Endothelial cell of hepatic sinusoid (primary cell): Measurements from ENCODE around the gene PERP.
"Not testable (repeated sequence)": the region's sequence is repeated elsewhere in the genome, so short reads cannot be mapped to it uniquely, and the experiment has no call there.

Experiments
- in situ Hi-C: cut with HindIII; loops from 2 replicates; pipeline ENCODE4 v1.10.0; 2017; ENCODE audit warnings: low sequenced_read_pairs

PERP gene

DNA sequence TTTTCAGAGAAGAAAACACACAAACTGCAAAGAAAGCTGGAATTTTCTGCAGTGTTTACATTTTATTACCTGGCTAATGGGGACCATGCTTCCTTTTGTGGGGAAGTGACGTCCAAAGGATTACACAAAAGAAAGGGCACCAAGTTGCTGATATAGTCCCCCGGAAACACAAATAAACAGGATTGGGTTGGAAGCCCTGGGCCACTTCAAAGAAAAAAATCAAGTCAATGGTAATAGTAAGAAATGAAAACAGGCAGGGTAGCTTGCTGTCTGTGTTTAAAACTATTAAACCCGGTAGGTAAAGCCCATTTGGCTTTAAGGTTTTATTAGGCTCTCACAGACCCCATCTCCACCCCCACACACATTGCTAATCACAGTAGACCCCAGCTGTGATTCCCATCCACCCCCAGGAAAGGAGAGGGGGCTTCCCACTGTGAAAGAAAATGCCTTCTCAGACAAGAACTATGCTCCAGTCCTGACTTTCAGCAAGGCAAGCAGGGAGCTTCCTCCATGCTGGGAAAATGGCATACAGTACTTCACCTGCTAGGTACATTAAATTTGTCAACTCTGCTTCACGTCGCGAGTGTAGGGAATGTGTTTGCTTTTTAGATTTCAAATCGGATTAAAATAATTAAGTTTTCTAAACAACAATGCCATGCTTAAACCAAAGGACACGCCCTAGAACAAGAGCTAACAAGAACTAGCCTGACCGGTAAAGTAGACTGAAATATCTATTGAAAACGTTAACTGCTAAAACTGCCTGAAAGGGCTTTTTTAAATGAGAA, 1.1 kb downstream of the PERP start:
- in situ Hi-C loops = no loop called here

DNA sequence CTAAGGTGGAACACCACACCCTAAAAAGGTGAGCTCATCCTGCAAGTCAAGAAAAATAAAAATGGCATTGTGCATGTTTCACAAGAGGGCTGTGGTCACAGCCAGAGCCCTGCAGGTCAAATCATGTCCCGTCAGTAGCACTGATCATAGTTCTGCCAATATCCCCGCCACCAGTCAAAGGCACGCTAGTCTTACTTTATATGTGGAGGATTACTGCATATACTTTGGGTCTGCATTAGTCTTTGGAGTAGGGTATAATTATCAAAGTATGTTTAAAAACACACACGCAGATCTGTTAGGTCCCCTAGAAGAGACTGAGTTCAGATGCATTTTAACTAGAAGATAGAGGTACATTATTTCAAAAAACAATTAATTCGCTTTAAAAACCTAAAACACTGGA, 1.8 kb downstream of the PERP start:
- in situ Hi-C loops = no loop called here

DNA sequence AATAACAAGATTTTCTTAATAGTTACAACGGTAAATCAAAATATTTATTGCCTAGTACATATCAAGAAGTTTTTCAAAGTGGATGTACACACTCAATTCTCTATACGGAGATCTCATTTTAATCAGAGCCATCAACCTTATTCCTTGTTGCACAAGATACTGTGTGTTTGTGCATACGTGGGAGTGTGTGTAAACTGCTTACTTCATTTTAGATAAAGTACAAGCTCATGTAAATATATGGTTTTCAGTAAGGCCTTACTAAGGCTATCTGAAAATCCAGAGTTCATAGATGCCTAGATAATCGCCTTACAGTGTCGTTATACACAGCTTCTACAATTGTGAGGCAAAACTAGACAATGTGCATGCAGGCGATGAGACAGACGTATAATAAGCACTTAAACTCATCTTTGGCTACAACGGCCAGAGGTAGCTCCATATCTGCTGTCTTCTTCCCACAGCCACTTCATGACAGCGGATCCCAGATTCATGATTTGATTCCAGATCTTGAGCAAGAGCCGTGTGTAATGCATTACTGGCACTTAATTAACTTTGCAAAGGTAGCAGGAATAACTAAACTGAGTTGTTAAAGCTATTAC, 2.5 kb downstream of the PERP start:
- in situ Hi-C loops = no loop called here

DNA sequence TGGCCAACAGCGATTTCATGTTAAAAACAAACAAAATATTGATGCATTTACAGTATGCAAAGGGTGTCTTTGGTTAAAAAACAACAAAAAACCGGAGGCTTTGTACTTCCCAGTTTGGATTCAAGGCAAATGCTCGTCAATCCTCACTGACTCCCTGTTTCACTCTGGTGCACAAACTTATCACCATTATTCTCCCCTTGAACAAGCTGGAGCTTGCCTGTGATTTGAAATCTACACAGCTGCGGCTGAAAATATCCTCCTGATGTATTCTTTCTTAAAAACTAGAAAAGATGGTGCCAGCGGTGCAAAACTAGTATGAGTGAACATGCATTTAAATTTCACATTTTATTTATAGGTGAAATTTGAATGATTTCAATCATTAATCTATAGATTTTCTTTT, 3.3 kb downstream of the PERP start:
- in situ Hi-C loops = no loop called here

DNA sequence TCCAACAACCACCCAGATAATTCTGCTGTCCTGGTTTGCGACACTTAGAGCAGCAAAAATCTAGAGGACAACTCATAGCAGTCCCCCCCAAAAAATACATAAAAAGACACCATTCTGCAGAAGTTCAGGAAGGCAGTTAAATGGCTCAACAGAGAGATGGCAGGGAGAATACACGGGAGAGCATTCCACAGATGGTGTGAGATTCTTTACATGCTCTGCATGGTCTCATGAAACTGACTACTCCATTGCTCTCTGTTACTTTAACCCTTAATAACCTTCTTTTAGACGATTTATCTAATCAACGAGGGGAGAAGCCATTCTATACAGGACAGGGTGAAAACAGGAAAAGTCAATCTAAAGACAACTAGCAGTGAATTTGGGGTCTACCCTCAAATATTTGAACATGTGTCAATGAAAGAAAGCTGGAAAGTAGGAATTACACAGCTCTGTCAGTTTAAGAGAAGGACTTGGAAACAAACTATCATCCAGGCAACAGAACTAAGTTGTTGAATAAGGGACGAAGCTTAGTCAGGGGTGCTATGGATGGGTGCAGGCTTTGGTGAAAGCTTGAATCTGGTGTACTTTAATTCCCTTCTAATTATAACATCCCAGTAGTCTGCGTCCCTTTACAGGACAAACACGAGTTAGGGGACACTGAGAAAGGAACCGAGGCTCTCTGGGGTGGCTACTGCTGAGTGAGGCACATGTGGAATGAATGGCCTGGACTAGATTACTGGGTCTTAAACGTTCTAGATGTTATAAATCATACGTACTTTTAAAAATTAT, 5.1 kb downstream of the PERP start:
- in situ Hi-C loops = no loop called here

DNA sequence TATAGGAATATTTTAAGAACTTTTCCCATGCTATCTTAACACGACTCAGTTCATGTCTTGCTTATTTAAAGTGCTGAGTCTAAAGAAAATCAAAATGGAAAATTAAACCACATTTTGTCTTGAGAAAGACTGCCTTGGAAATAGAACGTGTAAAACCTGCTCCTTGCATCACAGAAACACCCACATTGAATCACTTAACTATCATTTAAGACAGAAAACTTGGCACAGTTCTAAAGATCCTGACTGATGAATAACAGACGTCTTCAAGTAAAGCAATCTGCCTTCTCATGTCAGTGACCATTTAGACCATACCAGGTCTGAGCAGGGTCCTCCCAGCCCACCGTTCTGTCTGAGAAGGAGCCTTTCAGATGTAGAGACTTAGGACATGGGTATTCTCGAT, 7.4 kb downstream of the PERP start:
- in situ Hi-C loops = no loop called here

DNA sequence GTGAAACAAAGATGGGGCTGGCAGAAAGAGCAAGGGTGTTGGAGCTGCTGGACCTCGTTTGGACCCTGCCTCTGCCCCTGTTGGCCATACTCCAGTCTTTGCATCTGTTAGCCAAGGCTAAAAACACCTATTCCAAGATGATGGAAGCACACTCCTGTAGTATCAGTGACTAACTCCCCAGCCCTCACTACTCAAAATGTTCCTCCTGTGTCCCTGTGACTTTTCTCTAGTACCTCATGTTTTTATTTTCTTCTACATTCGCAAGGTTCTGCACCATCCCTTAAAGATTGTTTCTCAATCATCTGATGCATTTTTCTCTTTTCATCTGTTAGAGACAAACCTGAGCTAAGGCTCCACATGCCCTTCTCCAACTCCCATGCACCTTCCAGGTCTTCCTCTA, 8.9 kb downstream of the PERP start:
- in situ Hi-C loops = no loop called here

DNA sequence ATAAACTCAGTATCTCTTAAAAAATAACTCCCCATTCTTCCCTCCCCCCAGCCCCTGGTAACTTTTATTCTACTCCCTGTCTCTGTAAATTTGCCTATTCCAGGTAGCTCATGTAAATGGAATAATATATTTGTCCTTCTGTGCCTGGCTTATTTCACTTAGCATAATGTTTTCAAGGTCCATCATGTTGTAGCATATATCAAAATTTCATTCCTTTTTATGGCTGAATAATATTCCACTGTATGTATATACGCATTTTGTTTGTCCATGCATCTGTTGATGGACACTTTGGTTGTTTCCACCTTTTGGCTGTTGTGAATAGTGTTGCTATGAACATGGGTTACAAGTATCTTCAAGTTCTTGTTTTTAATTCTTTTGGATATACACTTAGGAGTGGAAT, 13.0 kb downstream of the PERP start:
- in situ Hi-C loops = no loop called here

DNA sequence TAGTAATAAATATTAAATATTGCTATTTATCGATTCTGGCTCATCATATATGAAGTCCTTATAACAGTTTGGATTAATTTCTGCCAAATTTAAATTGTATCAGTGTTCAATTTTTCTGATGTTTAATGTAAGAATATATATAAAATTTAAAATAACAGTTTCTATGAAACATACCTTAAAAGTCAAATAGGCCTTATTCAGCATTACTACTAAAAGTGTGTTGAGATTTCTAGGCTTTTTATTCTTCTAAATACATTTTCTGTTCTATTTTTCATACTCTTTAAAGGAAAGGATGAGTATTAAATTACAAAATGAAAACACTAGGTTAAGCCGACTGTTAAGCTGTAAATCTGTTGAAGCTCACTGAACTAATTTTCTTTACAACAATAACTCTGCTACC, 13.6 kb downstream of the PERP start:
- in situ Hi-C loops = no loop called here

DNA sequence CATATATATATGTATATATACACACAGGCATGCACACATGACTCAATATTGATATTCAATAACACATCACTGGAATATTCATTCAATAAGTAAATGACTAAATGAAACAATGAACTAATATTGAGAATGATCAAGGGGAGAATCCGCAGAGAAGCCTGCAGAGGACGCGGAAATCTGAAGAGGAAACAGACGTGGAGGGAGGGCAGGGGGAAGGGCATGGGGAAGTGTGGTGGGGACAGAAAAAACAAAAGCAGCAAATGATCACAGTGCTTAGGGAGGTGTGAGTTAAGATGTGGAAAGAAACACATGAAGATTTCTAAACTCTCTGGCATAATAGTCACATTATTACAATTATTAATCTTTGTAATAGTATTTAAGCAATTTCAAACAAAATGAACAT, 14.5 kb downstream of the PERP start:
- in situ Hi-C loops = no loop called here

DNA sequence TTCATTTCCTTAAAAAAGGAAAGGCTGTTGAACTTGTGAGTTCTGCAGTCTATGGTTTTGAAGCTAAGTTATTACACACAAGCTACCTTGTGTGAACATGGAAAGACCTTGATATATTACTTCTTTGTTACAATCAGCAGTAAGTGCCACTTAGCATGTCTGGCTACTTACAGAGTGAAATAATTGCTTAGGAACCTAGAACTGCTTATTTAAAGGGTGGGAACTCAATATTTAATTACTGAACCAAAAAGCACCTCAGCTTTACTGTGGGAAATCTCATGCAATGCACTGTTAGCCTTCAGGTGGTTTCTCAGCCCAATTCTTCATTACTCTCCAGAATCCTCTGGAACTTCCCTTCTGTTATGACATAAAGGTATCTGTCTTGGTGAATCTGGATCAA, 17.9 kb downstream of the PERP start:
- in situ Hi-C loops = no loop called here

DNA sequence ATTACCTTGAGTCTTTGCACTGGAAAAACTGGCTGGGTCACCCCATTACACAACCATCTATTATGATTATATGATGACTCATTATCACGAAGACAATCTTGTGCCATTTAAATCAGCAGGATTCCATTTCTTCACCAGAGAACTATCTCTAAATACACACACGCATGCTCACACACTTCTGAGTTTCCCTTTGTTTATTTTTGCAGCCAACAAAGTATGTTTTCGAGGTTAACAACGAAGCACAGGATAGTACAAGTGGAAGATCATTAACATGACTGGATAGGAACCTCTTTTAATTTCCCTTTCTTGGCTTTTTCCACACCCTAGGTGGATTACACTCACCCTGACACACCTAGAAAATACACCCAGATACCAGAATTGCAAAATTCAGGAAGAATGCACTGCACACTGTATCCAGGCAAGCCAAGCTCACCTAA, 18.9 kb downstream of the PERP start:
- in situ Hi-C loops = no loop called here

DNA sequence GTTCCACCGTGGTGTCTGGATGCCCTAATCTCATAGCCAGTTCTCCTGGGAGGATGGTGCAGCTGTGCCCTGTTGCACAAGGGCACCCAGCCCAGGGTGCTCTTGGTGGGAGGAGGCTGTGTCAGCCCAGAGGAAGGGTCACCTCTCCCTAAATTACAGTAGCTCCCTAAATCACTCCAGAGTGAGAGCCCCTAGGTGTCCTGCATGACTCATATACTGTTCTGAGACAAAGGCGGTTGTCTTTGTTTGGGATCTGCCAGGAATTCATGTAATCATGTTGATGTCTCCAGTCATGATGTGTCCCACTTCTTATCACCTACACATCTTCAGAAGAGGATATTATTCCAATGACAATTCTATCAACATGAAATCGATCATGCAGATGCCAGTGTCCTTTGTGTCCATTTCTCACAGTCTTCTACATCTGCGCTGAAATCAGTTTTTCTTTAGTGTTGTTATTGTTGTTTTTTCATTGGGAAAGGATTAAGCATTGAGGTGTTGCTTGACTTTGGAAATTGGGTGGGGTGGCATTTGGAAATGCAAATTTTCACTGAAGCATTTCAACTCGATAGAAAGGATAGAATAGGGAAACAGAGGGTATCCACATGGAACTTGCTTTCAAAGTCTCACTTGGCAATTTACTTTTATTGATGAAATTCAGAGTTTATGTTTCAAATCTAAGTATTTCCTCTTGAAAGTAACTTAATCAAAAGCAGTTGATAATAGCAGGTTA, 19.5 kb downstream of the PERP start:
- in situ Hi-C loops = no loop called here

DNA sequence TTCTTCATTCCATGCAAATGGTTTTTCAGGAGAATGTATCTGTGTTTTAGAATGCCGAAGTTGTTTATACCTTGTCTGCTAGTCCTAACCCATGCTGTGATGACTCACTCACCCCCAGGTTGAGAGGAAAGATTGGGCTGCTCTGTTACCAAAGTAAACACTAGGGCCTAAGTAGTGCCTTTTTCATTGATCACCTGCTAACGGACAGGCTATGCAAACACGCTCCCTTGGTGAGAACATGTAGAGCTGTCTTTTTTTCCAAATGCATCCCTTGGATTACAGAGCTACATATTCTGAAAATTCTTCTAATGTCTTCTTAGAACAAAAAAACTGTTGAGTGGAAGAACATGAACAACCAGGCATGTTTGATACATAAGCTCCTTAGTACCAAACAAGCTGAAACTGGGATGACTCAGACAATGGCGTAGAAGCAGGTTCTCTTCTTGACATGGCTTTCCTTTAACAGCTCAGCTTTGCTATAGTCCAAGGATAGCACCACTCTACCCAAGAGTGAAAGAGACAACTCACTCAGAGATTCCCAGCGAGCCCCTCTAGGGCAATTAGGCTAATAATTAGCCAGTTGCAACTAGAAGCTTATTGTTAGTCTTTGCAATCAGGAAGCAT, 20.5 kb downstream of the PERP start:
- in situ Hi-C loops = no loop called here

DNA sequence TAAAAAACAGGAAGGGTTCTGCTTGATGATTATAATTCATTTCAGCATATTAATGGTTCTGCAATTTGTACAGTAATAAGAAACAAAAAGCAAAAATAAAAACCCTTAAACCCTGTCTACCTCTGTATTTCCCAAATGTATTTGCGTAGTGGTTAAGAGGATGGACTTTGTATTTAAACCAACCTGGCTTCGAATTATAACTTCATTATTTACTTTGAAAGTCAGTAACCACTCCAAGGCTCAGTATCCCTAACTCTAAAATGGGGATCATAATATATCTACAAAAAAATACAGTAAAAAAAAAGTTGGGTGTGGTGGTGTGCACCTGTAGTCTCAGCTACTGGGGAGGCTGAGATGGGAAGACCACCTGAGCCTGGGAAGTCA, 21.4 kb downstream of the PERP start:
- in situ Hi-C loops = no loop called here

DNA sequence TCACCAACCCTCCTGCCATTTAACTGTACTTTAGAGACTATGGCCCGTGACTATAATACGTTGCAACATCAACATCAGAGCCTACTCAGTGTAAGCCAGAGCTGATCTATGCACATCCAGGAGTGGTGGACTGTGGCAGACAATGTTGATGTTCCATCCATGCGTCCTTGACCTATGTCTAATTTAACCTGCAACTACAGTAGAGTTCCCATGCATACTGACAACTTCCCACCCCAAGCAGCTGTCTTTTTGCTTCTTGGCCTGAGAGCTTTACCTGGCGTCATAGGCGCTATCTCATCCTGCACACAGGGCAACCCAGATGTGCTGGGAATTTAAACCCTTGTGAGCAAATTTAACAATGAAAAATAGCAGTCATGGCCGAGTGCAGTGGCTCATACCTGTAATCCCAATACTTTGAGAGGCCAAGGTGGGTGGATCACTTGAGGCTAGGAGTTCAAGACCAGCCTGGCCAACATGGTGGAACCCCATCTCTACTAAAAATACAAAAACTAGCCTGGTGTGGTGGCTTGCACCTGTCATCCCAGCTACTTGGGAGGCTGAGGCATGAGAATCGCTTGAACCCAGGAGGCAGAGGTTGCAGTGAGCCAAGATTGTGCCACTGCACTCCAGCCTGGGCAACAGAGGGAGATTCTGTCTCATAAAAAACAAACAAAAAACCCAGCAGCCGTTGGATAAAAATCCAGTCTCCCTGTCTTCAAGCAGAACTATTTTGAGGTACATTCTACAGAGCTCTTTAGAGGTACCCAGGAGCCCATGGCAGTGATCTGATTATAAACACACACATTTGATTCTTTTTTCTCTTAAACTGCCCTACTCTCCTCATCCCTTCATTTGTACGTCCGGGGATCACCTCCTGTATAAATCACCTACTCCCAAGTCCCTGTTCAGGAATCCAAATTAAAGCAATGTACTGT, 22.0 kb downstream of the PERP start:
- in situ Hi-C loops = no loop called here

DNA sequence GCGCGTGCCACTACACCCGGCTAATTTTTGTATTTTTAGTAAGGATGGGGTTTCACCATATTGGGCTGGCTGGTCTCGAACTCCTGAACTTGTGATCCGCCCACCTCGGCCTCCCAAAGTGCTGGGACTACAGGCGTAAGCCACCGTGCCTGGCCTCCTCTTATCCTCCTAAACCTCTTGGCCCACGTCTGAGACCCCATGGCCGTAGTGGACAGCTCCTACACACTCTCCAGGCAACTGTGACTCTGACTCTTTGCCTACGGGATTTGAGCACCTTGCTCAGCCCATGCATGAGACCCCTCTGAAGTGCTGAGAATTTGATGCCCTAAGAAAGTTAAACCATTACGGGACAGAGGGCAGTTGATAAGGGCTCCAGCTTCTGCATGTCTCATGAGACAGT, 25.0 kb downstream of the PERP start:
- in situ Hi-C loops = no loop called here

DNA sequence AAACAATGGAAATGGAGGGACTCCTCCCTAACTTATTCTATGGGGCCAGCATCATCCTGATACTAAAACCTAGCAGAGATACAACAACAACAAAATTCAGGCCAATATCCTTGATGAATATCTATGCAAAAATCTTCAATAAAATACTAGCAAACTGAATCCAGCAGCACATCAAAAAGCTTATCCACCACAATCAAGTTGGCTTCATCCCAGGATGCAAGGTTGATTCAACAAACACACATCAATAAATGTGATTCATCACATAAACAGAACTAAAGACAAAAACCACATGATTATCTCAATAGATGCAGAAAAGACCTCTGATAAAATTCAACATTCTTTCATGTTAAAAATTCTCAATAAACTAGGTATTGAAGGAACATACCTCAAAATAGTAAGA, 27.7 kb downstream of the PERP start:
- in situ Hi-C loops = not testable (repeated sequence)

DNA sequence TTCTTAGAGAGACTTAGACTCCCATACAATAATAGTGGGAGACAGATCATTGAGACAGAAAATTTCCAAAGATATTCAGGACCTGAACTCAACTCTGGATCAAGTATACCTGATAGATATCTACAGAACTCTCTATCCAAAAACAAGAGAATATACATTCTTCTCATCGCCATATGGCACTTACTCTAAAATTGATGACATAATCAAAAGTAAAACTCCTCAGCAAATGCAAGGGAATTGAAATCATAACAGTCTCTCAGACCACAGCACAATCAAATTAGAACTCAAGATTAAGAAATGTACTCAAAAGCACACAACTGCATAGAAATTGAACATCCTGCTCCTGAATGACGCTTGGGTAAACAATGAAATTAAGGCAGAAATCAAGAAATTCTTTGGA, 28.7 kb downstream of the PERP start:
- in situ Hi-C loops = no loop called here

DNA sequence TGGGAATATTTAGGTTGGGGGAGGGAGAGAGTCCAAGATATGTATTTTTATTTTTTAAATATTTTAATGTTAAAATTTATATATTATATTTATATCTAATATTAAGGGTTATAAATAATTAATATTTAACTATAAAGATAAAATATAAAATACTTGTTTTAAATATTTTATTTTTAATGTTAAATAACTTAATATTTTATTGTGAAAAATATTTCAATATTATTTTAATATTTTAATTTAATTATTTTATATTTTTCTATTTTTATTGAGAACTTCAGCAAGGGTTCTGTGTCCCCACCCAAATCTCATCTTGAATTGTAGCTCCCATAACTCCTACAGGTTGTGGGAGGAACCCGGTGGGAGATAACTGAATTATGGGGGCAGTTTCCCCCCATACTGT, 34.0 kb downstream of the PERP start:
- in situ Hi-C loops = no loop called here
